ENCODE results near the gene FOXR1.
"Not testable (repeated sequence)": the region's sequence is repeated elsewhere in the genome, so short reads cannot be mapped to it uniquely, and the experiment has no call there.

Gene FOXR1

GRCh38 chr11:118961189-118961588, 10.4 kb upstream of the FOXR1 start:
- Histone ChIP-seq H3K4me3 (ENCODE audit: insufficient read depth in 1 of 2, low read depth in 1 of 2, low read length in 2 of 2) (no peak overlapping the region), H3K27me3 (ENCODE audit: control insufficient read depth in 1 of 2, insufficient read depth in 1 of 2, low read length in 2 of 2) (peaks cover 31 to 50% of the 10 kb centered on the region in 2 experiments), H4K8ac (ENCODE audit: low read length) (no peak overlapping the region), H2BK15ac (ENCODE audit: low read depth, poor library complexity, severe bottlenecking) (no peak overlapping the region), H2AK5ac (ENCODE audit: low read length, severe bottlenecking) (no peak overlapping the region), H2BK12ac (ENCODE audit: low read length in 2 of 2) (no peak overlapping the region), H2AFZ (ENCODE audit: low read depth, low read length) (no peak overlapping the region), H3K4ac (ENCODE audit: low read depth in 1 of 2, low read length in 2 of 2) (no peak overlapping the region), H3K79me1 (replicated peaks; ENCODE audit: low read length, poor library complexity, severe bottlenecking) (no peaks in the 10 kb centered on the region), H3K4me2 (ENCODE audit: low read length, poor library complexity, severe bottlenecking) (no peak overlapping the region), H3K27ac (ENCODE audit: low read length, poor library complexity, severe bottlenecking) (no peak overlapping the region), H3K36me3 (ENCODE audit: control insufficient read depth in 1 of 2, insufficient read depth in 2 of 2, low read depth in 1 of 2, low read length in 2 of 2) (no peaks in the 10 kb centered on the region), H3K9ac (ENCODE audit: low read length) (no peak overlapping the region), H3K9me3 (ENCODE audit: control insufficient read depth, low read length) (no peaks in the 10 kb centered on the region), H3K4me1 (ENCODE audit: control insufficient read depth, insufficient read depth, low read depth, low read length) (no peaks in the 10 kb centered on the region), H2BK5ac (ENCODE audit: low read depth, low read length, poor library complexity, severe bottlenecking) (no peak overlapping the region), H3K18ac (ENCODE audit: low read depth in 1 of 2, low read length in 2 of 2) (no peak overlapping the region), H4K91ac (ENCODE audit: low read length) (no peak overlapping the region), H2BK120ac (ENCODE audit: low read depth, low read length) (no peak overlapping the region), H3K23ac (ENCODE audit: low read length in 2 of 2) (no peak overlapping the region), H3K14ac (ENCODE audit: low read length in 2 of 2) (no peak overlapping the region)
- whole genome bisulfite sequencing = 84% methylated on average over 5 of the region's 5 CpGs
- DNase-seq = no peak

- H3K4me2 ChIP-seq (ENCODE audit: low read length, poor library complexity, severe bottlenecking) = no peak overlapping the region
- DNase-seq = no peak
- H3K4ac ChIP-seq (ENCODE audit: low read depth in 1 of 2, low read length in 2 of 2) = no peak overlapping the region
- no peak overlapping the region for H2BK120ac ChIP-seq (ENCODE audit: low read depth, low read length)
- WGBS = 74% methylated on average over 11 of the region's 11 CpGs
- no peak overlapping the region for H2AK5ac ChIP-seq (ENCODE audit: low read length, severe bottlenecking)
- H2BK15ac ChIP-seq (ENCODE audit: low read depth, poor library complexity, severe bottlenecking) = no peak overlapping the region
- no peak overlapping the region for H3K14ac ChIP-seq (ENCODE audit: low read length in 2 of 2)
- no peak overlapping the region for H3K4me3 ChIP-seq (ENCODE audit: insufficient read depth in 1 of 2, low read depth in 1 of 2, low read length in 2 of 2)
- no peak overlapping the region for H3K23ac ChIP-seq (ENCODE audit: low read length in 2 of 2)
- no peak overlapping the region for H4K91ac ChIP-seq (ENCODE audit: low read length)
- peaks cover 31 to 53% of the 10 kb centered on the region in 2 experiments for H3K27me3 ChIP-seq (ENCODE audit: control insufficient read depth in 1 of 2, insufficient read depth in 1 of 2, low read length in 2 of 2)
- no peak overlapping the region for H2BK5ac ChIP-seq (ENCODE audit: low read depth, low read length, poor library complexity, severe bottlenecking)
- H2AFZ ChIP-seq (ENCODE audit: low read depth, low read length) = no peak overlapping the region
- no peak overlapping the region for H3K9ac ChIP-seq (ENCODE audit: low read length)
- no peaks in the 10 kb centered on the region for H3K4me1 ChIP-seq (ENCODE audit: control insufficient read depth, insufficient read depth, low read depth, low read length)
- no peak overlapping the region for H3K27ac ChIP-seq (ENCODE audit: low read length, poor library complexity, severe bottlenecking)
- no peak overlapping the region for H2BK12ac ChIP-seq (ENCODE audit: low read length in 2 of 2)
- H3K79me1 ChIP-seq (replicated peaks; ENCODE audit: low read length, poor library complexity, severe bottlenecking) = no peaks in the 10 kb centered on the region
- no peak overlapping the region for H3K18ac ChIP-seq (ENCODE audit: low read depth in 1 of 2, low read length in 2 of 2)
- no peak overlapping the region for H4K8ac ChIP-seq (ENCODE audit: low read length)
- H3K36me3 ChIP-seq (ENCODE audit: control insufficient read depth in 1 of 2, insufficient read depth in 2 of 2, low read depth in 1 of 2, low read length in 2 of 2) = no peaks in the 10 kb centered on the region
- no peaks in the 10 kb centered on the region for H3K9me3 ChIP-seq (ENCODE audit: control insufficient read depth, low read length)
Measured at GRCh38 chr11:118961591-118961990, 10.0 kb upstream of the FOXR1 start.

DNA sequence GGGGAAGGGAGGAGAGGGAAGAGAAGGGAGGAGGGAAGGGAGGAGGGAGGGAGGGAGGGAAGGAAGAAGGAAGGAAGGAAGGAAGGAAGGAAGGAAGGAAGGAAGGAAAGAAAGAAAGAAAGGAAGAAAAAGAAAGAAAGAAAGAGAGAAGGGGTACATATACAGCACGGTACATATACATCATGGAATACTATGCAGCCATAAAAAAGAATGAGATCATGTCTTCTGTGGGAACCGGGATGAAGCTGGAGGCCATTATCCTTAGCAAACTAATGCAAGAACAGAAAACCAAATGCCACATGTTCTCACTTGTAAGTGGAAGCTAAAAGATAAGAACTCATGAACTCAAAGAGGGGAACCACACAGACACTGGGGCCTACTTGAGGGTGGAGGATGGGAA, 2.1 kb upstream of the FOXR1 start:
- H4K91ac ChIP-seq (ENCODE audit: low read length); H2AFZ ChIP-seq (ENCODE audit: low read depth, low read length); H3K23ac ChIP-seq (ENCODE audit: low read length in 2 of 2); H3K36me3 ChIP-seq (ENCODE audit: control insufficient read depth in 1 of 2, insufficient read depth in 2 of 2, low read depth in 1 of 2, low read length in 2 of 2); H2BK12ac ChIP-seq (ENCODE audit: low read length in 2 of 2); H3K79me1 ChIP-seq (replicated peaks; ENCODE audit: low read length, poor library complexity, severe bottlenecking); H4K8ac ChIP-seq (ENCODE audit: low read length); H2BK15ac ChIP-seq (ENCODE audit: low read depth, poor library complexity, severe bottlenecking); H3K4ac ChIP-seq (ENCODE audit: low read depth in 1 of 2, low read length in 2 of 2); H3K4me1 ChIP-seq (ENCODE audit: control insufficient read depth, insufficient read depth, low read depth, low read length); H3K4me3 ChIP-seq (ENCODE audit: insufficient read depth in 1 of 2, low read depth in 1 of 2, low read length in 2 of 2); DNase-seq; H3K18ac ChIP-seq (ENCODE audit: low read depth in 1 of 2, low read length in 2 of 2); H2AK5ac ChIP-seq (ENCODE audit: low read length, severe bottlenecking); H3K27ac ChIP-seq (ENCODE audit: low read length, poor library complexity, severe bottlenecking); H3K14ac ChIP-seq (ENCODE audit: low read length in 2 of 2); H3K9me3 ChIP-seq (ENCODE audit: control insufficient read depth, low read length); H3K9ac ChIP-seq (ENCODE audit: low read length); H2BK120ac ChIP-seq (ENCODE audit: low read depth, low read length); H3K4me2 ChIP-seq (ENCODE audit: low read length, poor library complexity, severe bottlenecking); H2BK5ac ChIP-seq (ENCODE audit: low read depth, low read length, poor library complexity, severe bottlenecking): not testable (repeated sequence)
- WGBS = 100% methylated on average over 1 of the region's 2 CpGs
- H3K27me3 ChIP-seq (ENCODE audit: control insufficient read depth in 1 of 2, insufficient read depth in 1 of 2, low read length in 2 of 2) = peaks cover 8 to 31% of the 10 kb centered on the region in 2 experiments

DNA sequence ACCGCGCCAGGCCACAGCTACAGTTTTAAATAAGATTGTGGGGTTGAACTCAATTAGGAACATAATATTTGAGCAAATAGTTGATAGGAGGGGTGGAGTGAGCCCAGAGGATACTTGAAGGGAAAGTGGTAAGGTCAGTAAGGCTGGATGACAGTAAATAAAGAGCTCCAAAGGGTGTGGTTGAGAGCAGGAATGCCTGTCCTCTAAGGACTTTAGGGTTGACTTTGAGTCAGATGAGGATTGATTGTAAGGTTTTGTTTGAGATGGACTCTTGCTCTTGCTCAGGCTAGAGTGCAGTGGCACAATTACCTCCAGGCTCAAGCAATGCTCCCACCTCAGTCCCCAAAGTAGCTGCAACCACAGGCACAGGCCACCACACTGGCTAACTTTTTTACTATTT, 2.4 kb downstream of the FOXR1 start:
- Histone ChIP-seq H2AK5ac (ENCODE audit: low read length, severe bottlenecking) (no peak overlapping the region), H4K8ac (ENCODE audit: low read length) (no peak overlapping the region), H4K91ac (ENCODE audit: low read length) (no peak overlapping the region), H3K9ac (ENCODE audit: low read length) (no peak overlapping the region), H3K14ac (ENCODE audit: low read length in 2 of 2) (no peak overlapping the region), H2BK15ac (ENCODE audit: low read depth, poor library complexity, severe bottlenecking) (no peak overlapping the region), H2BK120ac (ENCODE audit: low read depth, low read length) (no peak overlapping the region), H3K79me1 (replicated peaks; ENCODE audit: low read length, poor library complexity, severe bottlenecking) (no peaks in the 10 kb centered on the region), H3K18ac (ENCODE audit: low read depth in 1 of 2, low read length in 2 of 2) (no peak overlapping the region), H3K4me2 (ENCODE audit: low read length, poor library complexity, severe bottlenecking) (no peak overlapping the region), H3K9me3 (ENCODE audit: control insufficient read depth, low read length) (no peaks in the 10 kb centered on the region), H3K4ac (ENCODE audit: low read depth in 1 of 2, low read length in 2 of 2) (no peak overlapping the region), H2BK12ac (ENCODE audit: low read length in 2 of 2) (no peak overlapping the region), H3K27me3 (ENCODE audit: control insufficient read depth in 1 of 2, insufficient read depth in 1 of 2, low read length in 2 of 2) (peaks cover 21 to 63% of the 10 kb centered on the region in 2 experiments), H3K4me3 (ENCODE audit: insufficient read depth in 1 of 2, low read depth in 1 of 2, low read length in 2 of 2) (no peak overlapping the region), H3K23ac (ENCODE audit: low read length in 2 of 2) (no peak overlapping the region), H3K36me3 (ENCODE audit: control insufficient read depth in 1 of 2, insufficient read depth in 2 of 2, low read depth in 1 of 2, low read length in 2 of 2) (no peaks in the 10 kb centered on the region), H2AFZ (ENCODE audit: low read depth, low read length) (no peak overlapping the region), H3K27ac (ENCODE audit: low read length, poor library complexity, severe bottlenecking) (no peak overlapping the region), H2BK5ac (ENCODE audit: low read depth, low read length, poor library complexity, severe bottlenecking) (no peak overlapping the region), H3K4me1 (ENCODE audit: control insufficient read depth, insufficient read depth, low read depth, low read length) (peaks cover 1% of the 10 kb centered on the region)
- DNase-seq = no peak
- WGBS = 97% methylated on average over 2 of the region's 2 CpGs

Data from mesenchymal stem cell (in vitro differentiated cells and primary cell).